BLaER1 (cell line): ENCODE data around the gene ACTMAP.

ENCODE experiments used
- H3K27ac ChIP-seq: shearing (Covaris generic); formaldehyde crosslinking; 2 replicates; pipeline ENCODE4 v1.8.1; 2022
- H3K27me3 ChIP-seq: shearing (Covaris generic); formaldehyde crosslinking; 2 replicates; pipeline ENCODE4 v1.8.1; 2022
- H3K36me3 ChIP-seq: shearing (Covaris generic); formaldehyde crosslinking; 2 replicates; pipeline ENCODE4 v1.8.1; 2022
- H3K4me1 ChIP-seq: shearing (Covaris generic); formaldehyde crosslinking; 2 replicates; pipeline ENCODE4 v1.8.1; 2022
- H3K4me2 ChIP-seq: shearing (Covaris generic); formaldehyde crosslinking; 2 replicates; pipeline ENCODE4 v1.8.1; 2022
- H3K4me3 ChIP-seq: shearing (Covaris generic); formaldehyde crosslinking; 2 replicates; pipeline ENCODE4 v1.8.1; 2022
- H3K9ac ChIP-seq: shearing (Covaris generic); formaldehyde crosslinking; 2 replicates; pipeline ENCODE4 v1.8.1; 2022
- H3K9me3 ChIP-seq: shearing (Covaris generic); formaldehyde crosslinking; 2 replicates; pipeline ENCODE4 v1.8.1; 2022
- H4K20me1 ChIP-seq: shearing (Covaris generic); formaldehyde crosslinking; 2 replicates; pipeline ENCODE4 v1.8.1; 2022
- Cebpa-rat ChIP-seq: shearing (Covaris generic); IDR thresholded peaks from 2 replicates; pipeline ENCODE4 v1.8.1; 2022

ACTMAP gene

GRCh38 chr19:40762754-40763470 is 12.6 kb upstream of the ACTMAP start:
- no peak for TF ChIP-seq Cebpa-rat
- H4K20me1 ChIP-seq, result peaks cover 82% of the 10 kb centered on the region
- H3K27ac ChIP-seq, result no peak overlapping the region
- H3K9me3 ChIP-seq, result no peaks in the 10 kb centered on the region
- no peak overlapping the region for H3K4me3 ChIP-seq
- no peak overlapping the region for H3K4me2 ChIP-seq
- H3K36me3 ChIP-seq, result peaks cover 100% of the 10 kb centered on the region
- peaks cover 17% of the 10 kb centered on the region; the same call in 1 of the 2 replicates for H3K4me1 ChIP-seq
- H3K9ac ChIP-seq, result 0 out of 2 replicates have a peak overlapping the region, but pooled peaks have one; percentile 45
- no peaks in the 10 kb centered on the region for H3K27me3 ChIP-seq

- Histone ChIP-seq H4K20me1 (peaks cover 100% of the 10 kb centered on the region), H3K36me3 (peaks cover 100% of the 10 kb centered on the region)
Measured at GRCh38 chr19:40759352-40759751, 9.1 kb upstream of the ACTMAP start.

DNA sequence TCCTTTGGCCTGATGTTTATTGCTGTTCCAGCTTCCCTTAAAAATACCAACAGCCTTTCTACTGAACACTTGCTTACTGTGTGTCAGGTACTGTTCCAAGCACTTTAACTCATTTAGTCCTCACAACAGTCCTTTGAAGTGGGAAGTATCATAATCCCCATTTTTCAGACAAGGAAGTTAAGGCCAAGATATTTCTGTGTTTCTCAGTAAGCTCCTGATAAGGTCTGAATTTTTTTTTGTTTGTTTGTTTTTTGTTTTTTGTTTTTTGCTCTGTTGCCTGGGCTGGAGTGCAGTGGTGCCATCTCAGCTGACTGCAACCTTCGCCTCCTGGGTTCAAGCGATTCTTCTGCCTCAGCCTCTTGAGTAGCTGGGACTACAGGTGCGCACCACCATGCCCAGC is 8.2 kb upstream of the ACTMAP start:
- no peak overlapping the region for H3K4me3 ChIP-seq
- peaks cover 51% of the 10 kb centered on the region for H3K4me1 ChIP-seq
- peaks cover 100% of the 10 kb centered on the region for H3K36me3 ChIP-seq
- no peak overlapping the region for H3K27ac ChIP-seq
- no peak overlapping the region for H3K9ac ChIP-seq
- no peaks in the 10 kb centered on the region for H3K9me3 ChIP-seq
- TF ChIP-seq Cebpa-rat, result no peak
- peaks cover 100% of the 10 kb centered on the region for H4K20me1 ChIP-seq
- H3K27me3 ChIP-seq, result no peaks in the 10 kb centered on the region
- H3K4me2 ChIP-seq, result no peak overlapping the region

More at GRCh38 chr19:40759352-40759751, 9.1 kb upstream of the ACTMAP start:
- peaks cover 42% of the 10 kb centered on the region for H3K4me1 ChIP-seq
- TF ChIP-seq Cebpa-rat, result no peak
- H3K4me3 ChIP-seq, result no peak overlapping the region
- H3K4me2 ChIP-seq, result no peak overlapping the region
- no peaks in the 10 kb centered on the region for H3K9me3 ChIP-seq
- H3K27ac ChIP-seq, result no peak overlapping the region
- H3K27me3 ChIP-seq, result no peaks in the 10 kb centered on the region
- H3K9ac ChIP-seq, result no peak overlapping the region

GRCh38 chr19:40756502-40757110 is 6.3 kb upstream of the ACTMAP start:
- Histone ChIP-seq H3K9ac (peak overlapping the region; percentile 58; the same call in 1 of the 2 replicates), H4K20me1 (peaks cover 92% of the 10 kb centered on the region), H3K4me2 (peak overlapping the region; percentile 47), H3K36me3 (peaks cover 90% of the 10 kb centered on the region), H3K27ac (no peak overlapping the region), H3K4me1 (peaks cover 53% of the 10 kb centered on the region), H3K9me3 (no peaks in the 10 kb centered on the region), H3K27me3 (no peaks in the 10 kb centered on the region), H3K4me3 (no peak overlapping the region)
- TF ChIP-seq Cebpa-rat, result no peak

DNA sequence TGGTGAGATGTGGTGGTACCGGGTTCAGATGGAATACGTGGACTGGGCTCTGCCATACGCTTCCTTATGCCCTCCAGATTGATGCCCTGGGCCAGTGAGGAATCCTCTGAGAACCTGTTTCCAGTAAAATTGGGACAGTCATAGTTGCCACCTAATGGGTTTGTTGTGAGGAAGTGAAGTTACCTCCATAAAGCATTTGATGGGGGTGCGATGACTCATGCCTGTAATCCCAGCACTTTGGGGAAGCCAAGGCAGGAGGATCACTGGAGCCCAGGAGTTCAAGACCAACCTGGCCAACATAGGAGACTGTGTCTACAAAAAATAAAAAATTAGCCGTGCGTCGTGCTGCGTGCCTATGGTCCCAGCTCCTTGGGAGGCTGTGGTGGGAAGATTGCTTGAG is 5.5 kb upstream of the ACTMAP start:
- H3K4me1 ChIP-seq, result peaks cover 50% of the 10 kb centered on the region

GRCh38 chr19:40755248-40755624 is 5.0 kb upstream of the ACTMAP start:
- Histone ChIP-seq H3K36me3 (peaks cover 76% of the 10 kb centered on the region), H3K4me2 (peak overlapping the region; percentile 47), H3K27me3 (no peaks in the 10 kb centered on the region), H3K27ac (peak overlapping the region; percentile 7; the same call in 1 of the 2 replicates), H3K4me3 (peak overlapping the region; percentile 11; the same call in 1 of the 2 replicates), H3K9ac (no peak overlapping the region), H3K4me1 (peaks cover 50% of the 10 kb centered on the region), H4K20me1 (peaks cover 78% of the 10 kb centered on the region), H3K9me3 (no peaks in the 10 kb centered on the region)
- TF ChIP-seq Cebpa-rat, result no peak

More for the DNA sequence above, 5.5 kb upstream of the ACTMAP start:
- no peak overlapping the region for H3K4me3 ChIP-seq
- H3K9me3 ChIP-seq, result no peaks in the 10 kb centered on the region
- H3K36me3 ChIP-seq, result peaks cover 82% of the 10 kb centered on the region
- TF ChIP-seq Cebpa-rat, result no peak
- H4K20me1 ChIP-seq, result peaks cover 84% of the 10 kb centered on the region
- peak overlapping the region; percentile 58; the same call in 1 of the 2 replicates for H3K9ac ChIP-seq
- H3K27me3 ChIP-seq, result no peaks in the 10 kb centered on the region
- H3K4me2 ChIP-seq, result peak overlapping the region; percentile 47
- no peak overlapping the region for H3K27ac ChIP-seq

DNA sequence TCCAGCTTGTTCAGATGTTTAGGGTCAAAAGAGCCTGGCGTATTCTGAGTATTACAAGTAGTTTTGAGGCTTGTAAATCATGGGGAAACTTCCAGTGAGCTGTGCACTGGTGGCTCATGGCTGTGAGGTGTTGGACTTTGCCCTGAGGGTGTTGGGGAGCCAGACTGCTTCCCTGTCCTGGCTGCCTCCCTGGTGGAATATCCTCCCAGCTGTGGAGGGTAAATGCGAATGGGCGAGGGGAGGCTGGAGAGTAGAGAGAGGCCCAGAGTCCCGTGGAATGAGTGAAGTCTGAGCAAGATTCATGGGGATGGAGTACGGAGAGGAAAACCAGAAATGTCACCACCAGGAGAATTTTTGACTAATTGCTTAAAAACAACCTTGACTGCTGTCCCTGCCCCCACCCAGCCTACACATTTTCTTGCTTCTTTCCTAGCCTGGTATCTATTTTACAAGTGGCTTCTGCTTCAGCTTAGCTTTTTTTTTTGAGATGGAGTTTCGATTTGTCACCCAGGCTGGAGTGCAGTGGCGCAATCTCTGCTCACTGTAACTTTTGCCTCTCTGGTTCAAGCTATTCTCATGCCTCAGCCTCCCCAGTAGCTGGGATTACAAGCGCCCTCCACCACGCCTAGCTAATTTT is 4.5 kb upstream of the ACTMAP start:
- Histone ChIP-seq H4K20me1 (peaks cover 73% of the 10 kb centered on the region), H3K4me1 (peaks cover 55% of the 10 kb centered on the region), H3K9ac (peak overlapping the region; percentile 39), H3K4me2 (peak overlapping the region; percentile 47), H3K27ac (peak overlapping the region; percentile 7; the same call in 1 of the 2 replicates), H3K9me3 (no peaks in the 10 kb centered on the region), H3K36me3 (peaks cover 71% of the 10 kb centered on the region), H3K4me3 (peak overlapping the region; percentile 11; the same call in 1 of the 2 replicates), H3K27me3 (no peaks in the 10 kb centered on the region)
- no peak for TF ChIP-seq Cebpa-rat

- no peaks in the 10 kb centered on the region for H3K27me3 ChIP-seq
- no peak for TF ChIP-seq Cebpa-rat
- H3K9ac ChIP-seq, result peak overlapping the region; percentile 99
- H3K27ac ChIP-seq, result peak overlapping the region; percentile 99
- peaks cover 47% of the 10 kb centered on the region for H3K36me3 ChIP-seq
- peak overlapping the region; percentile 88 for H3K4me3 ChIP-seq
- H3K4me1 ChIP-seq, result peaks cover 74% of the 10 kb centered on the region
- no peaks in the 10 kb centered on the region for H3K9me3 ChIP-seq
- H3K4me2 ChIP-seq, result peak overlapping the region; percentile 90
- peaks cover 49% of the 10 kb centered on the region for H4K20me1 ChIP-seq
Measured at GRCh38 chr19:40752257-40752781, 2.0 kb upstream of the ACTMAP start.

DNA sequence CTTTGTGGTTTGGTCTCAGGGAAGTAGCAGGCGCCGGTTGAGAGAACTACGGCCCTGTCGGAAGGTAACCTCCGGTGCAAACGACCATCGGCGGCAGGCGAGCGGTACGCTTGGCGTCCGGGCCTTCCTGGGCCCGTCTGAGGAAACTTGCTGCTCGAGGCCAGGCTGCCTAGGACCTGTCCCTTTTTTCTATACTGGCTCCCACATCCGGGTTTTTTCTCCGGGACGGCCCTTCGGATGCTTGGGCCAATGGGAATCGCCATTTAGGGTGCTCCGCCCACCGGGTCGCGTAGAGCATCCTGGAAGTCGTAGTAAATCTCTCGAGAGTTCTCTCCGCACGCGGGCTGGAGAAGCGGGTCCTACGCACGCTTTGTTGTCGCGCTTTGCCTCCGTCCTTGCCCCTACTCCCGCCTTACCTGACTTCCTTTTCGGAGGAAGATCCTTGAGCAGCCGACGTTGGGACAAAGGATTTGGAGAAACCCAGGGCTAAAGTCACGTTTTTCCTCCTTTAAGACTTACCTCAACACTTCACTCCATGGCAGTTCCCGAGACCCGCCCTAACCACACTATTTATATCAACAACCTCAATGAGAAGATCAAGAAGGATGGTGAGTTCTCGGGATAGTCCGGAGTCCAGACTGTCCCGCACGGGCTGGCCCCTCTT is 729 bp upstream of the ACTMAP start, which contains the start of gene SNRPA:
TSS of gene SNRPA (plus strand) at position 330 of the 664 bp plus-strand sequence. CDS start at position 536, 206 bp downstream.
- no peak for TF ChIP-seq Cebpa-rat
- Histone ChIP-seq H3K27me3 (no peaks in the 10 kb centered on the region), H3K9me3 (no peaks in the 10 kb centered on the region), H3K9ac (peak within 1 kb of the TSS; percentile 99), H3K4me2 (peak within 1 kb of the TSS; percentile 91), H3K27ac (peak within 1 kb of the TSS; percentile 99), H3K4me3 (peak within 1 kb of the TSS; percentile 88), H3K4me1 (peaks cover 66% of the 10 kb centered on the region), H4K20me1 (peaks cover 36% of the 10 kb centered on the region), H3K36me3 (peaks cover 34% of the 10 kb centered on the region)
